Activated T-cell treated with anti-CD3 and anti-CD28 coated beads for 24 hours (primary cell): ENCODE data around the gene TSPAN18.
"Not testable (repeated sequence)": the region's sequence is repeated elsewhere in the genome, so short reads cannot be mapped to it uniquely, and the experiment has no call there.

Source experiments
- DNase-seq: peaks from one replicate; pipeline ENCODE4 v3.0.0-alpha.2; 2020; ENCODE audit warnings: low read depth

TSPAN18 gene

GRCh38 chr11:44868455-44869421, 142.0 kb downstream of the TSPAN18 start:
- DNase-seq, result no peak

DNA sequence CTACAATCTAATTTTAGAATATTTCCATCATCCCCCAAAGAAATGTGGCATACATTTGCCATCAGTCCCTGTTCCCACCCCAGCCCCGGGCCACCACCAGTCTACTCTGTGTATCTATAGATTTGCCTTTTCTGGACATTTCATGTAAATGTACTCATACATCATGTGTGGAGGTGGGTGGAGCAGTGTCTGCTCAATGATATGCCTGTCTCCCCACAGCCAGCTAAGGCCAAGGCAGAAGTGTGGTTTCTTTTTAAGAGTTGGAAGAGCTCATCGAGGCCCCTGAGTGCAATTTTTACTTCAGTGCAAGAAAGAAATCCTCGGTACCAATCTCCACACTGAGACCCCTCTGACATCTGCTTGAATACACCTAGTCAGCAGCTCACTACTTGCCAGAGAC, 143.4 kb downstream of the TSPAN18 start:
- DNase-seq, result no peak

DNA sequence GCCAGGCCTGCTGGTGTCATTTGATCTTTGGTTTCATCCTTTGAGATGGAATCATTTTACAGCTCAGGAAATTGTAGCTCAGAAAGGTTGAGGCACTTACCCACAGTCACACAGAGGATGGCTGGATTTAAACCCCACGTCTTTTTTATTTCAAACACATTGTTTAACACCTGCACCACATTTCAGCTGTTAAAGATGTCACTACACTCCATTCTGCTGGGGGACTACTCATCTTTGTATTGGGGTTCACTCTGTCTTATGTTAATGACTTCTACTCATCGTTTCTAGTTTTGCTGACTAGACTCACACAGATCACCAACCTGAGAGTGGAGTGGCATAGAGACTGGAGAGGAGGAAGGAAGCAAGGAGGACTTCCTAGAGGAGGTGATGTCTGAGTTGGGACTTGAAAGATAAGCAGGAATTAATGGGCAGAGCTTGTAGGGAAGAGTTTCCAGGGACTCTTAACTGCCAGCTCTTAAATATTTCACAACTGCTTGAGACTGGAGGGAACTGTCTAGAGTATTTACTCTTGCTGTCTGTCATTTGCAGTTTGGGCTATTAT, 143.9 kb downstream of the TSPAN18 start:
- DNase-seq, result no peak

DNA sequence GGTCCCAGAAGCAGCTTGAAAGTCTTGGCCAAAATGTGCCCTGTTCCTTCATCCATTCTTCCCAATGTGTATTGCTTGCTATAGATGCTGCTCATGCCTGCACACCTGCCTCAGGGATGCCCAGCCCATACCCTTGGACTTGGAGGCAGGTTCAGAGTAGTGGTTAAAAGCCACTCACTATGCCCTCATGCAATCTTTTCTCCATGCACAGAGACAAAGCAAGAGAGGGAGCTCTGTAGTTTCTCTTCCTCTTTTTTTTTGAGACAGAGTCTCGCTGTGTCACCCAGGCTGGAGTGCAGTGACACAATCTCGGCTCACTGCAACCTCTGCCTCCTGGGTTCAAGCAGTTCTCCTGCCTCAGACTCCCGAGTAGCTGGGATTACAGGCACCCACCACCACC, 144.9 kb downstream of the TSPAN18 start:
- DNase-seq, result not testable (repeated sequence)

DNA sequence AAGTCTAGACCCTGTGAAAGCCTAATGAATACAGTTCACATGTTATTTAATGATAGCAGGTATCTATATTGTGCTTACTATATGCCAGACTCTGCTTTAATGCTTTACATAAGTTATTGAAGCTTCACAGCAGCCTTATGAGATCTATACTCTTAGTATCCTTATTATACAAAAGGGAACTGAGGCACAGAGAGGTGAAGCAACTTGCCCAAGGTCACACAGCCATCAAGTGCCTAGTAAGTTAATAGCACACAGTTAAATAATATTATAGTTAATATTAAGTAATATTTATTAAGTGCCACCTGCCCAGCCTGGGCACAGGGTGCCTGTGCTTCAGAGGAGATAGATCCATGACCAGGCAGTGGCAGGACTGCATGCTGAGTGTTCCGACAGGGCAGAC, 145.8 kb downstream of the TSPAN18 start:
- no peak for DNase-seq

- no peak for DNase-seq
Measured at GRCh38 chr11:44873537-44873936, 146.8 kb downstream of the TSPAN18 start.

DNA sequence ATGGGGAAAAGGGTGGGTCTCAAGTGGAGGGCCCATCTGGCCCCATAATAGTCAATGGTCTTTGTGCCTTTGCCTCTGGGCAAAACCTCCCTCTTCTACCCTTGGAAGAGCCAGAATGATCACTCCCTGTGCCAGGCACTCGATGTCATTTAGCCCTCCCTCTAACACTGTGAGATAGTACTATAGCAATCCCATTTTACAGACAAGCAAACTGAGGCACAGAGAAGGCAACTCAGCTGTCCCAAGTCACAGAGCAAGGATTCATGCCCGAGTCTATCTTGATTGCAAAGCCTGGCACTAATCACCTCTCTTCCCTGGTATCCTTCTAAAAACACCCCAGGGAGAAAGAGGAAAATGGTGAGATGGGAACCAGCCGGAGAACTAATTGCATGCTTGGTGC, 147.5 kb downstream of the TSPAN18 start:
- DNase-seq, result no peak

- DNase-seq, result no peak
Measured at GRCh38 chr11:44875037-44875436, 148.3 kb downstream of the TSPAN18 start.

GRCh38 chr11:44876194-44876723, 149.5 kb downstream of the TSPAN18 start:
- DNase-seq, result no peak

DNA sequence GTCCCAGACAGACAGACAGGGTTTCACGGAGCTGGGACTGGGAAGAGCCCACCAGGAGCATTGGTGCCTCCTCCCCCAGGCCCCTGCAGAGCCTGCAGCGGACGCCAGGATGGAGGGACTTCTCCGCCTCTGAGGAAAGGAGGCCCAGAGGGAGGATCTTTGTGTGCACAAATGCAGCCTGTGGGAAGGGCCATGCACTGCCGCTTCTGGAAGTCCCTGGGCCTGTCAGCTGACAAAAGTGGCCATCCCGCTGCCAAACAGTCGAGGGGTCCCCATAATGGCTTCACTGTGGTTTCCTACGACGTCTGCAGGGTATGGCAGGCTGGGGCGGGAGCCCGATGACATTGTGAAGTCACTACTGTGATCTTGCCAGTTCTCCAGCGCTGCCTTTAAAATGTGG, 150.1 kb downstream of the TSPAN18 start:
- no peak for DNase-seq

DNA sequence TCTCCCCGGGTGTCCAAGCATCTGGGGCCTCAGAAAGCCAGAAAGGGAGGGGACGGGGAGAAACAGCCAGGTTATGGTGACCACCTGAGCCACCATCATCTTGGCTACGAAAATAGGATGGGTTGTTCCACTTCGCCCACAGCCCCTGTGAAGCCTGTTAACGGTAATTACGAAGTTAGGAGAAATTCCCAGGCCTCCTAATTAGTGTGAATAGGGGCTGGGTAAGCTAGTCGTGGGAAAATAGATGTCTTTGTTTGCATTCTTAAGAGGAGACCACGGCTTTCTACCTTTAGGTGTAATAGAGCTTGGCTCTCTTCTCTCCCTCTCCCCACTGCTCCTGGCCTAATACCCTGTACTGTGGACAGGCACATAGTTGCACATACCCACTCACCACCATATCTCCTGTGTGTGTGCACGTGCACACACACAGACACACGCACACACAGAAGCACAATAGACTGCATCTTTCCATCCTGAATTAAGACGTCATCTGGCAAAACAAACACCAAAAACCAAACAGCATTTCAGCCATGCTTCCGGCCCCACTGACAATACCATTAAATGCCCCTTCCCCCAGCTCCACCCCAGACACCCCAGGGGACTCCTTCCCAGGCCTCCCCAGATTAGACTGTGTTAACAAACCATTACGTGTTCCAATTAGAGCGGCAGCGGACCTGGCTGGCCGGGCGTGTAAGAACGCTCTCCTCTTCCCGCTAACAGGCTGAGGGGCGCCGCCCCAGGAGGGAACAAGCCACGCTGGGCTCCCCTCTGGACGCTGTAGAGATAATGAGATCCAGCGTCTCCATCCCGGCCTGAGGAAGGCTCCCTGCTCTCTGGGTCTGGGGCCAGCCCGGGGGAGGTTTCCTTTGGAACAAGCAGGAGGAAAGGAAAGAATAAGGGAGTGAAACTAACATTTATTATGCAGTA, 151.1 kb downstream of the TSPAN18 start:
- DNase-seq, result no peak

DNA sequence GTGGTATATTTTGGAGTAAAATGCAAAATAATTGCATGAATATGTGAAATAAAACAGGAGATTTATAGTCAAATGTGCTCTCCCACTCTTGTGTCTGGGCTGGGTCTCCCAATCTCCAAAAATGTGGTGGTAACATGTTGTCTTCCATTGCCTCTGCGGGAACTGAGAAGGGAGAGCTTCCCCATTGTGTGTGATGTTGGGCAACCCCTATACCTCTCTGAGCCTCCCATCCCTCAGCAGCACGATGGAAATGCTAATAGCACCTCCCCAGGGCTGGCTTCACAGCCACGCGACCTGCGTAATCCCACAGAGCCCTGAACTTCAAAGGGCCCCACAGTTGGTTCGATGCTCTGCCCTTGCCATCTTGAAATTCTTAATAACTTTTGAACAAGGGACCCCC, 151.9 kb downstream of the TSPAN18 start:
- no peak for DNase-seq

- DNase-seq, result no peak
Measured at GRCh38 chr11:44879432-44879831, 152.7 kb downstream of the TSPAN18 start.

GRCh38 chr11:44880511-44880910, 153.7 kb downstream of the TSPAN18 start:
- DNase-seq, result no peak

DNA sequence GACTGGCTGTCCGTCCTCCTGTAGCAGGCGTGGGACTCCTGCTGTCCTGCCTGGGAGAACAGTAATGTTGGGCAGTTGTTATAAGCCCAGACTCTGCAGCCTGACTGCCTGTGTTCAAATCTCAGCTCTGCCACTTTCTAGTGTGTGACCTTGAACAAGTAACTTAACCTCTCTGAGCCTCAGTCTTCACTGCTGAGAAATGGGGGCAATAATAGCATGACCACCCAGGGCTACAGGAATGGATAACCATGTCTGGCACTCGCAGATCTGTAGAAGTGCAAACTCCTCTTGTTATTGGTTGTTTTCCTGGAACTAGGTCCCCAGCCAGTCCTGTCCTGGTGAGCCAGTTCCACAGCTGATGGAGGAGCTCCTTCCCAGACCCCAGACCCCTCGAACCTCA, 154.2 kb downstream of the TSPAN18 start:
- no peak for DNase-seq

- no peak for DNase-seq
Measured at GRCh38 chr11:44883277-44883676, 156.5 kb downstream of the TSPAN18 start.

- DNase-seq, result no peak
Measured at GRCh38 chr11:44884056-44884455, 157.3 kb downstream of the TSPAN18 start.

- no peak for DNase-seq
Measured at GRCh38 chr11:44885065-44885810, 158.5 kb downstream of the TSPAN18 start.

DNA sequence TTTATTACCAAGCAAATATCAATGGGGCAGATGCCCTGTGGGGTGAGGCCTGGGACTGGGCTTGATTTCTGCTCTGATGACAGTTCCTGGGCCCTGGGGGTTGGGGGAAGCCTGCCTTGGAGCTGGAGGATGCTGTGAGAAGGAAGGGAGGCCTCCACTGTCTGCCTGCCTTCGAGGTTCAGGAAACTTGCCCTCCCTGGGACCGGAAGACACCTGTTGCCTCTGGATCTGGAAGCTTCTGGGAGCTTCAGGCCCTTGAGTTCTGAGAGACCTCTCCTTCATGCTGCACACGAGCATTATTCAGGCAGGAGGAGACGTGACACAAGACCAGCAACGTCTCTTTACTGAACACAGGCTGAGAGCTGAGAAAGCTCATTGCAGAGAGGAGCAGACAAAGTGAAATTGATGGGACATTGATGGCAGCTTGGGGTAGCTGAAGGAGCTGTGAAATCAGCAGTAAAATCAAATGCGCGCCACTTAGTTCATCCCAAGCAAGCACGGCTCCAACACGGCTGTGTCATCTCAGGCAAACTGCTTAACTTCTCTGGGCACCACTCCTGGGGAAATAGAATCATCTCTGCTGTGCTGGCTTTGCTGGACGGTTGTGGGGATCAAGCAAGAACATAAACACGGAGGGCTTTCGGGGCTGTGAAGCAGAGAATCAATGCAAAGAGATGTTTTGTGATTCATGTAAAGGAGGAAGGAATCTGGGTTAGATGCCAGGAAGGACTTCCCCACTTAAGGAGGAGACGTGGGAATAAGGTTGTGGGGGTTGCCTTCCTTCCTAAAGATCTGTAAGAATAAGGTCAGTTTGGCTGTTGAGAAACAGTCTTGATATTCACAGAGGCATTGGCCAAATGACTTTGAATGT, 159.4 kb downstream of the TSPAN18 start:
- DNase-seq, result no peak

DNA sequence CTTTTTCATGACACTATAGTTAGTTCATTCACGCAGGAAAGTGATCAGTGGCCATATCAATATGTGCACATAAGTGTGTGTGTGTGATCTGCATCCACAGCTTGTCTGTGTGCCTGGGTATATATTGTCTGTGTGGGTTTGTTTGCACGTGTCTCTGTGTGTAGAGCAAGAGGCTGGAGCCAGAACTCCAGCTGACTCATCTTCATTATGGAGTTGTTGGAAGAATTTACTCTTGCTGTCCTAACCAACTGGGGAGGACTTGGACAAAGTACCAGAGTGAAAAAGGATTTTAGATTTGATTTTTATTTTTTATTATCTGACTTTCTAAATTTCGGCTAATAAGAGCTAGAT, 160.0 kb downstream of the TSPAN18 start:
- DNase-seq, result no peak

- no peak for DNase-seq
Measured at GRCh38 chr11:44887636-44888035, 160.9 kb downstream of the TSPAN18 start.
